GM18861 (cell line): ENCODE results near the gene ZMPSTE24.

Experiments
- ATAC-seq: cut with Tn5 transposase; IDR thresholded peaks from one replicate; pipeline ENCODE4 v1.9.1; 2021; ENCODE audit not compliant: unreplicated experiment

ZMPSTE24 gene

DNA sequence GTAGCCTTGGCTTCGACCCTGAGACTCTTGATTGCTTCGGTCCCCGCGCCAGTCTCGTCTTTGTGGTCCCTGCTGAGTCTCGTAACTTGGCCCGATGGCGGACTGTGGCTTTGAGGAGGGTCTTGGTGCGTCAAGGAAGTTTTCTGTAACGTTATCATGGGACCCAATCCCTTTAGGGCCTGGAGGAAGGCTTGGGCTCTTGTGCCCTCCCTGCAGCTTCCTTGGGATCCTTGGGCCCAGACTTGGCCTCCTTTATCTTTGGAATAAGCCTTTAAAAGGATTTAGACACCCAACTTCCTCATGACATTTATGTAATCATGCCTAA, 371 bp downstream of the ZMPSTE24 start:
- ATAC-seq, result no peak

DNA sequence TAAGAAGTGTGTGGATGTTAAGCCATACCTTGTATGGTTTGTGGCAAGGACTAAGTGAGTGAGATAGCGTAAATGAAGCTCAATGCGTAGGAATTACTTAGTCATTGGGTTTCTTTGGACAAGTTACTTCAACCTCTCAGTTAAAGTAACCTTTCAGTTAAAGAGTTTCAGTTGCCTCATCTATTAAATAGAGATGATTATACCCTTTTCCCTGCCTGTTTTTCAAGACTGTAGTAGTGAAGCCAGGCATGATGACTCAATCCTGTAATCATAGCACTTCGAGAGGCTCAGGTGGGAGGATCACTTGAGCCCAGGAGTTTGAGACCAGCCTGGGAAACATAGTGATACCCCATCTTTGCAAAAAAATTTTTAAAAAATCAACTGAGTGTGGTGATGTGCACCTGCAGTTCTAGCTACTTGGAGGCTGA, 6.3 kb downstream of the ZMPSTE24 start:
- ATAC-seq, result no peak

DNA sequence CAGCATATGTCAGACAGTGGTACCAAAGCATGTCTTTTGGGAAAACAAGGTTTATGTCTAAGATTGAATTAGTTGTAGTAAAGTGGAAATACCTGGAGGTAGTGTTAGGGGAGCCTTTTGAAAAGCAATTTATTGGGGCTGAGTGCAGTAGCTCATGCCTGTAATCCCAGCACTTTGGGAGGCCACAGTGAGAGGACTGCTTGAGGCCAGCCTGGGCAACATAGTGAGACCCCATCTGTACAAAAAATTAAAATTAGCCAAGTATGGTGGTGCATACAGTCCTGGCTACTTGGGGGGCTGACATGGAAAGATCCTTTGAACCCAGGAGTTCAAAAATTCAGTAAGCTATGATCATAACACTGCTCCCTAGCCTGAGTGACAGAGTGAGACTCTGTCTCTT, 7.3 kb downstream of the ZMPSTE24 start:
- ATAC-seq, result no peak

DNA sequence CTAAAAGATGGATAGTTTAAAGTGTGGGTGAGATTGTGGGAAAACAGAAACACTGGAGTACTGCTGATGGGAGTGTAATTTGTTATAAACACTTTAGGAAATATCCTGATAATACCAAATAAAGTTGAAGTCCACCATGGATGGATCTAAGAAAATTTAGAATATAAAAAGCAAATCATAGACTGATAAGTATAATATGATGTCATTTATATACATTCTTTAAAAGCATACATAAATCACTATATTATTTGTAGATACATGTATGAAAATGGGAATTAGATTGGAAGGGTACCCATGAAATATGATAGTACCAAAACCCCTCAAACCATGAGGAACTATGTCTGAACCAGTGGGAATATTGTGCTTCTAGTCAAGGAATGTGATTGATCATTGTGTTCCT, 7.9 kb downstream of the ZMPSTE24 start:
- no peak for ATAC-seq

DNA sequence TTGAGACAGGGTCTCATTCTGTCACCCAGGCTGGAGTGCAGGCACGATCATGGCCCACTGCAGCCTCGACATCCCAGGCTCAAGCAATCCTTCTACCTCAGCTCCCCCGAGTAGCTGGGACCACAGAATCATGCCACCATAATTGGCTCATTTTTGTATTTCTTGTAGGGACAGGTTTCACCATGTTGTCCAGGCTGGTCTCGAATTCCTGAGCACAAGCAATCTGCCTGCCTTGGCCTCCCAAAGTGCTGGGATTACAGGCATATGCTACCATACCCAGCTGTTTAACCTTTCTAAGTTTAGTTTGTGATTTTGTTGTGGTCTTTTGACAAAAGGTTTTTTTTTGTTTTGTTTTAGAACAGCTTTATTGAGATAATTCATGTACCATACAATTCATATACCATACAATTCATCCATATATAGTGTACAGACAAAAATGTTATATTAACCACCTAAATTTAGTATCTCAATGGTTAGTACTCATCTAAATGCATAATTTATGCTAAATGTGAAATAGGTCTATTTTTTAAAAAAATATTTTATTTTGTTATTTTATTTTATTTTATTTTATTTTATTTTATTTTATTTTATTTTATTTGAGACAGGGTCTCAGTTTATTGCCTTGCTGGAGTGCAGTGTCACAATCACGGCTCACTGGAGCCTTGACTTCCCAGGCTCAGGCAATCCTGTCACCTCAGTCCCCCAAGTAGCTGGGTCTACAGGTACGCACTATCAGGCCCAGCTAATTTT, 8.9 kb downstream of the ZMPSTE24 start:
- ATAC-seq, result no peak

DNA sequence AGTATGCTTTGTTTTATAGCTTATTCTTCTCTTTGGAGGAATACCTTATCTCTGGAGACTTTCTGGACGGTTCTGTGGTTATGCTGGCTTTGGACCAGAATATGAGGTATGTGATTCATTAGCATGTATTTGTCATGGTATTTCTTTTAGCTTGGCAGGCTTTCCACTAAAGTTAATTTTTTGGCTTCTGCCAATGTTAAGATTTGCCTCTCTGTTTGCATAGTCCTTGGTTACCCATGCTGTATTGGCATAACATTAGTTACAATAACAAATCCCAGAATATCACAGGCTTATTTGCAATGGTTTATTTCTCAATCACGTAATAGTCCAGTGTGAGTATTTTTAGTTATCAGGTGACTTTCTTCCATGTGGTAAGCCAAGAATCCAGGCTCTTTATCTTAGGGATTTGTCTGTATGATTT, 9.7 kb downstream of the ZMPSTE24 start:
- ATAC-seq, result no peak

DNA sequence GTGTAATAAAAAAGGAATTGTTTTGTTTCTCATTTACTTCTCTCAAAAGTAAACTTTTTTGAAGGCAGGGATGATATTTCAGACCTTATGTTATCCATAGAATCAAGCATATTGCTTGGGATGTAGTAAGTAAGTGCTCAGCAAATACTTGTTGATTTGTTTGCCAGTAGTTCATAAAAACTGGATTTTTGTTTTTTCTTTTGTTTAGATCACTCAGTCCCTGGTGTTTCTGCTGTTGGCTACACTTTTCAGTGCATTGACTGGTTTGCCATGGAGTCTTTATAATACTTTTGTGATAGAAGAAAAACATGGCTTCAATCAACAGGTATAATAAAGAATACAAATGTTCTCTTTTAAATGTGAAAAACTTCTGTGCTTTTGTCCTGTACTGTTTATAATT, 10.2 kb downstream of the ZMPSTE24 start:
- ATAC-seq, result no peak

DNA sequence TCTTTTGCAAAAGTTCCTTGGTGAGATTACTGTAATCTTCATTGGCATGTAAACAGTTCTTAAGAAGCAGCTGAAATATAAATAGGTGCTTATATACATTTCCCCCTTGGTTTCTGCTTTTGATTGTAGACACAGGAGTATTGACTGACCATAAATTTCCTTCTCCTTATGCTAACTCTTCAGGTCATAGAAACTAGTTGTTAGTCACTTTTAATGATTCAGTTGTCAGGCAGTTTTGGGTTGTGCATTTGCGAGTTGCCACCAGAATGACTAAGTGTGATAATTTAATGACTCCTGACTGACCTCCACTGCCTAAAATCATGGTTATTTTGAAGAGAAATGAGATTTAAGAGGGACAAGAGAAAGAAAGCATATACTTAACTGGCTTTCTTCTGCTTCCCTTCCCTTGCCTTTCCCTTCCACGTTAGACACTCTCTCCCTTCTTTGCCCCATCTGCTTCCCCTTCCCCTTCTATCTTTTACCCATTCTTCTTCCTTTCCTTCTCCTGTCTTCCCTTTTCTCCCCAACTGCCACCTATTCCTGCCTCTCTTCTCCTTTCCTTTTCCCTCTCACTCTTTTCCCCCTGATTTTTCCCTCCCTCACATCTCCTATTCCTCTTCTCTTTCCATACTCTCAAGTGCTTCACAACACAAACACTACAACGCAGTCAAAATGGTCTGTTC, 12.3 kb downstream of the ZMPSTE24 start:
- ATAC-seq, result no peak

DNA sequence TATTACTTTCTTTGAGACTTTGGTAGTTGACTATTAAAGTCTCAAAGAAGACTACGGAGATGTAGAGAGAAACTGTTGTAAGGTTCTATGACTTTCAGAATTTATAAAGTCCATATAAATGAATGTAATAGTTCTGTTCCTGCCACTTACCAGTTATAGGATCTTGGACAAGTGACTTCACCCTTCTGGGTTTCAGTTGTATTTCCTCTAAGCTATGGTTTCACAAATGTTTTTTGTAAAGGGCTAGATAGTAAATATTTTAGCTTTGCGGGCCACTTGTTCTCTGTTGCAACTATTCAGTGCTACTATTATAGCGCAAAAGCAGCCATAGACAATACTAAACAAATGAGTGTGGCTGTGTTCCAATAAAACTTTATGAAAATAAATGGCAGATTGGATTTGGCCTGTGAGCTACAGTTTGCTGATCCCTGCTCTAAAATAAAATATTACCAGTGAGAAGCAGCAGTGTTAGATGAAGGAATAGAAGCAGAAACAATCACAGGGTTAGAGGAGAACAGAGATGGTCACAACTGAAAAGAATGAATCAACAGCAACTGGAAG, 14.7 kb downstream of the ZMPSTE24 start:
- no peak for ATAC-seq

DNA sequence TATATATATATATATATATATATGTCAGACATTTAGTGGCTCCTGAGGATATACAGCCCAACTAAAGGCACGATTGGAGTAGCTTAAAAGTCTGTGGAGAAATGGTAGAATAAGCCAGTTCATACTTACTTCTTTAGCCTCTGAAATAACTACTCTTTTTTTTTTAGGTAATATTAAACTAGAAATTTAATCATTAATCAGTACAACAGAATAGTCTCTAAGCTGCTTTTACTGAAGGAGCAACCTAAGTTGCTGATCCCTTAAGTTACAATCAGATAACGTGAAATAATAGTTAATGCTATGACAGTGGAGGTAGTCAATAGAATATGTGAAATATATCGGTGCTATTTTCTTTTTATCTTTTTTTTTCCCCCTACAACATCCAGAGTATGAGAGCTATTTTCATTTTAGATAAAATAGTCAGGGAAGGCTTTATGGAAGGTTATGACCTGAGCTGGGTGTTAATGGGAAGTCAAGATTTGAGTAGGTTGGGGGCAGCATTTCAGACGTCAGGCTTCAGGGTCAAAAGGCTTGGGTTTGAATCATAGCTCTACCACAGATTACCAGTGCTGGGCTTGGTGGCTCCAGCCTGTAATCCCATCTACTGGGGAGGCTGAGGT, 15.6 kb downstream of the ZMPSTE24 start:
- ATAC-seq, result no peak

DNA sequence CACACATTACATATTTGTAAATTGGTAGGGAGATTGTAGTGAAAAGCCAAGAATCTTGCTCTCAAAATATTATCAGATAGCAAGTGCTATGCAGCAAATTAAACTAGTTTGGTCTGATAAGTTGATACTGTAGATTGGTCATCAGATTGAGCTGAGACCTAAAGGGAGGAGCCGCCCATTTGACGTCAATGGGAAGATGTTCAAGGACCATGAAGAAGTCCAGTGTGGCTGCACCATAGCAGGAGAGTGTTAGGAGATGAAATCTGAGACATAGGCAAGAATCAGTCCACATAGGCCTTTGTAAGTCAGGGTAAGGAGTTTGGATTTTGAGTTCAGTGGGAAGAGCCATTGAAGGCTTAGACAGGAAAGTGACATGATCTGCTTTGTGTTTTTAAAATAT, 16.3 kb downstream of the ZMPSTE24 start:
- no peak for ATAC-seq

DNA sequence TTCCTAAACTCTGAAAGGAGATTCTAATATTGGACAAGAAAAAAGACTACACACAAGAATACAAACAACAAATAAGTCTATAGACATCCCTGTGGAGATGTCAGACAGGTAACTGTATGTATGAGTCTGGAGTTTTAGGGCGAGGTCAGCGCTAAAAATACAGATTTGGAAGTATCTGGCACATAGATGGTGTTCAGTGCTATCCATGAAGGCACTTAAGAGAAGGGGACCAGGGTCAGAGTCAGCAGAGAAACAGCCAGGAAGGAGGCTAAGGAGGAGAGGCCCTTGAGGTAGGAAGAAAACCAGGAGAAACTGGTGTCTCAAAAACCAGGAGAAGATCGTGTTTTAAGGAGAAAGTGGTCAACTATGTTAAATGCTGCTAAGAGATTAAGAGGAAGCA, 18.1 kb downstream of the ZMPSTE24 start:
- no peak for ATAC-seq

DNA sequence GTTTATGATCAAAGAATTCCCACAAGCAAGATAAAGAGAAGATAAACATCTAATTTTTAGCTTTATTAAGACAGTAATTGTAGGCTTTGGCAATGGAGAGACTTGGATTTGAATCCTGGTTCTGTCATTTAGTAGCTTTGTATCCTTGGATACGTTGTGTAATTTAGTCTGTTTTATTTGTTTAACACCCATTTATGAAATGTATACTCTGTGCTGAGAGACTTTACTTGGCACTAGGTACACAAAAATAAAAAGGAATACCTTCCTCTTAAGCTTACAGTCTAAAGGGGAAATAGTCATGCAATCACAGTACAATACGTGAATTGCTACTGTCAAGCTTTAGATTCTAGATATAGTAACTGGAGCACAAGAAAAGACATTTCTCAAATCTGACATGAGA, 23.8 kb downstream of the ZMPSTE24 start:
- ATAC-seq, result no peak

DNA sequence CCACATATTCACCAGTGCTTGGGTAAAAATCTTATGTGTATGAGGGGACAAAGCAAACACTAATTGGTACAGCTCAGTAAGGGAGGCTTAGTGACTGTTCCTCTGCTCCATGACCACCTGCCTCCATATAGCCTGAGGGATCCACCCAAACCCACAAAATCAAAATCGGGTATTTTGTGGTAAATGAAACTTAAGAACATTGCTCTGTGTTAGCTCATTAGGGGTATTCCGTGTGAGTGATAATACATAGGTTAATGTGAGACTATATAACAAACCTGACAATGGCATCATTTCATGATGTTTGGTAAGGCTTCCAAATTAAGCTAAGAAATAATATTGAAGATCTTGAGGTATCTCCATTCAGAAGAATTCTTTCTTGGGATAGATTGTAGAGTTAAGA, 33.3 kb downstream of the ZMPSTE24 start:
- no peak for ATAC-seq

DNA sequence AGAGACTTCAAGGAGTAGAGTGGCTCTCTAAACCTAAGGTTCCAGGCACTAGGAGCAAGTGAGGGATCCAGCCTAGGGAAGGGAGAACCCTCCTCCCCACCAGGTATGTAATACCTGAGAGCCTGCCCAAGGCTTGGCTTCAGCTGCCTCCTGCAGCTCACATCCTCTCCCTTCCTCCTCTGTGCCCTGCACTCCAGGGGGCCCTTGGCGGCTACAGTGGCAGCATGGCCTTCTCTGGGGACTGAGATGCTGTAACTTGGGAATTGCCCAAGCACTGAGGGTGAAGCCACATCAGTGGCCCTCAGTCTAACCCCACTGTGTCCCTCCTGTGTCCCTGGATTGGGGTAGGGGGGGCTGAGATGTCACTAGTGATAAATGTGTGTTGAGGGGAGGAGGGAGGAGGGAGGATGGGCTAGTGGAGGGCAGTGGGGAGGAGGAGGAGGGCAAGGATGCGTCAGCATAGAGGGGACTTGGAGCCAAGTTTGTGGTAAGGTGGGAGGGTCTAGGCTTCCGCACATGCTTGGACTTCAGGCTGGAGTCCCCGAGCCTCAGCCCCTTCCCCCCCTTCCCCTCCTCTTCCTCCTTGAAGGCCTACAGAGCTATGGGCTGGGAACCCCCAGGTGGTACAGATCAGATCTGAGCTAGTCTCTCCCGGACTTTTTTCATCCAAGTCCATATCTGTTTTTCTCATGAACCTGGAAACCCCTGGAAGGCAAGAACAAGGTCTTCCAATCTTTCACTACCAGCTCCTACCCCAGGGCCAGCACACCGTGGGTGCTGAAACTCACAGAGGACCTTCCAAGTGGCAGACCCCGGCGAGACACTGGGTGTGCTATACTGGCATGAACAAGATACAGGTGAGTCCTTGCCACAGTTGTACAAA, 41.6 kb downstream of the ZMPSTE24 start:
- ATAC-seq, result no peak

DNA sequence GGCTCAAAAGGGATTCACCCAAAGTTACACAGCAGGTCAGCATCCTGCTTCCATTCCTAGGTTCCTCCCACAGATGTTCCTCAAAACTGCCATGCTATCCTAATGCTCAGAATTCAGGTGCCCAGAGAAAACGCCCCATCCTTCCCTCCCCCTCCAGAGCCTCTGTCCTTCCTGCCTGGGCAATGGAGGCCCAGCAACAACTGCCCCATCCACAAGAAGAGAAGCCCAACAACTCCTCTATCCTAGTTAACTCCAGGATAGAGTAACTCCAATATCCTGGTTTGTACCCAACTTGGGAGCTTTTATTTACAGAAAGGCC, 42.2 kb downstream of the ZMPSTE24 start:
- no peak for ATAC-seq

DNA sequence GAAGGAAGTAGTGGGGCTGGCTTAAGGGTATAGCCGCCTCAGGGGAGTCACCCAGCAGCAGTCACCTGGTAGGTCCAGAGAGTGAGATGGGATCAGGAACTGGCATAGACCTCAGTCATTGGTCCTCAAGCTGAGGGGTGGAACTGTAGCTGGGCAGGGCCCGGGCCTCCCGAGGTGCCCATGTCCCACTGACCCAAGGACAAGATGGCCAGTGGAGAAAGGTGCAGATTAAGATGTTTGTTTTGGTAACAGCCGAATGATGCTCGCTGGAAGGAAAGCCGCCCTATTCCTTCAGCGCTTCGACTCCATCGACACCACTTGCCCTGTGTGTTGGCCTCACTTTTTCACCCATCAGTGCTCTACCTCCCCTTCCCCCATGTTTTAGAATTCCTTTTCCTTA, 42.6 kb downstream of the ZMPSTE24 start:
- no peak for ATAC-seq

DNA sequence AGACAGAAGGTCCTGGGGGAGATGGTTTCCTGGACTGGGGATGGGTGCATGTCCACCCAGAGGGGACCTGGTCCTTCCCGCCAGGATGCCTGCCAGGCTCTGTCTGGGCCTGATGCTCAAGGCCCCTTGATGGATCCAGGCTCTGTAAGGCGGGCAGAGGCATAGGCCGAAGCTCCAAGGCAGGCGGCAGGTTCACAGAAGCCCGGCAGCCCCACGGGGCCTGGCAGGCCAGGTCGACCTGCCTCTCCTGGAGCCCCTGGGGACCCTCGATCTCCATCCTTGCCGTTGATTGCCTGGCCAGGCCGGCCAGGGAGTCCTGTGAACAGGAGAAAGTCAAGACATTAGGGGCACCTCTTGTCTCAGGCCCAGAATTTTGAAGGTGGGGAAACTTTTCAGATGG, 43.0 kb downstream of the ZMPSTE24 start:
- ATAC-seq, result no peak

DNA sequence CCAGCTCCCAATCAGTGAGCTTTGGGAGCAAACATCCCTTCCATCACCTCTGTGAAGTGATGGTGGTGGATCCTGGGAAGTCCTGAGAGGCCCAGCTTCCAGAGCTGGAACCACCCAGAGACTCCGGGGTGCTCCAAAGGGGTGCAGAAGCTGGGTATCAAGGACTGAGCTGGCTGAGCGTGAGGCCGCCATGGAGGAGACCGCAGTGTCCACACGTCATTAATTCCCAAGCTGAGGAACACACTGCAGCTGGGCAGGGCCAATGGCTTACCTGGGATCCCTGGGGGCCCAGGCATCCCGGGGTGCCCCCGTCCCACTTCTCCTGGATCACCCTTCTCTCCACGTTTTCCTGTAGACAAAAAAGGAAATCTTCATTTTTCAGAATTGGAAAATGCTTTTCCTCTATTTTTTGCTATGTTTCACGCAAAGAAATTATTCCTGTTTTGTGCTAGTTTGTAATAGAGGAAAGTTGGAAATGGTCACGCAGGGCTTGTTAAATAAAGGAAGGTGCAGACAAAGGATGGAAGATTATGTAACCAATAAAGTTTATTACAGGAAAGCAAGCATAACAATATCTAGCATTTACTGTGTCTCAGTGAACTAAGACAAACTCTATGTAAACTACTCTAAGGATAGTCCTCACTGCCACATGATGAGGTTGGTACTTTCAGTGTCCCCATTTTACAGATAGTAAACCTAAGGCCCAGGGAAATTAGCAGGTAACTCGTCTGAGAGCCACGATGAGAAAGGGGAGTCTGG, 43.7 kb downstream of the ZMPSTE24 start:
- ATAC-seq, result no peak

DNA sequence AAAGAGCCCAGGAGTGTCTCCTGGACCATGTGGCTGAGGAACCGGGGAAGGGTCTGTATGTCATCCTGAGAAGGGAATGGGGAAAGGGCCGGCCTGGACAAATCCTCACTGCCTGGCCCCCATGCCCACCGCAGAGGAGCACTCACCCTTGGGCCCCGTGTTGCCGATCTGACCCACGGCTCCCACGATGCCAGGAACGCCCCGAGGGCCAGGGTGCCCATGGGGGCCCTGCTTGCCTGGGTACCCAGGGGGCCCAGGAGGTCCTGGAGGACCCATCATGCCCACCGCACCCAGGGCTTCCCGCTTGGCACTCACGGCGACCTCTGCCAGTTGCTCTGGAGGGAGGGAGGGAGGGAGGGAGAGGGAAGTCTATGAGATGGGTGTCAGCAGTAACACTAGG, 44.4 kb downstream of the ZMPSTE24 start:
- ATAC-seq, result no peak
